GM10266 (cell line): Measurements from ENCODE around the gene TPK1.

Experiments
- DNase-seq: peaks from one replicate; pipeline ENCODE4 v3.0.0; 2012; ENCODE audit errors: extremely low spot score
- CTCF ChIP-seq: IDR thresholded peaks from 2 replicates; pipeline ENCODE4 v1.5.1; 2012; ENCODE audit warnings: mild to moderate bottlenecking, low read depth; ENCODE audit not compliant: control insufficient read depth, insufficient read depth; ENCODE audit errors: missing control alignments

The TPK1 gene

GRCh38 chr7:144763291-144763690, 72.6 kb downstream of the TPK1 start:
- no peak for DNase-seq
- TF ChIP-seq CTCF = no peak

GRCh38 chr7:144762853-144763252, 73.0 kb downstream of the TPK1 start:
- TF ChIP-seq CTCF = no peak
- DNase-seq = no peak

- DNase-seq = no peak
- TF ChIP-seq CTCF = no peak
Measured at GRCh38 chr7:144761493-144761892, 74.4 kb downstream of the TPK1 start.

GRCh38 chr7:144759653-144760052, 76.2 kb downstream of the TPK1 start:
- no peak for TF ChIP-seq CTCF

GRCh38 chr7:144747936-144748335, 87.9 kb downstream of the TPK1 start:
- no peak for TF ChIP-seq CTCF
- no peak for DNase-seq

More at GRCh38 chr7:144759653-144760052, 76.2 kb downstream of the TPK1 start:
- DNase-seq = no peak

GRCh38 chr7:144738708-144739314, 97.0 kb downstream of the TPK1 start:
- peak; percentile 11 for DNase-seq
- peak; percentile 76 for TF ChIP-seq CTCF

GRCh38 chr7:144738146-144738545, 97.7 kb downstream of the TPK1 start:
- no peak for DNase-seq
- no peak for TF ChIP-seq CTCF
